WTC11 (cell line): Measurements from ENCODE around the gene ANKLE2. TPM values are rescaled to one million over a fixed set of nuclear protein-coding genes. Genes with fewer than 3 reads are reported as not detected.
A peak's percentile ranks its signal among the peaks of the same experiment; 100 is the strongest.
"Not testable (repeated sequence)": the region's sequence is repeated elsewhere in the genome, so short reads cannot be mapped to it uniquely, and the experiment has no call there.

Source experiments
- ATAC-seq: fragments of 200-7000 bp; cut with Tn5 transposase; 2 replicates; pipeline ENCODE4 v1.10.0; 2021; ENCODE audit warnings: mild to moderate bottlenecking, moderate library complexity
- CTCF ChIA-PET: fragments of 300-600 bp; sonication (Branson Sonifier 250); formaldehyde crosslinking; loops from one replicate; lab custom pipeline; 2021; ENCODE audit warnings: antibody characterized with exemption; lab: Charles Lee
- POLR2A ChIA-PET: fragments of 350-600 bp; sonication (Branson Sonifier 250); formaldehyde crosslinking; loops from one replicate; lab custom pipeline; 2021; ENCODE audit warnings: antibody characterized with exemption; lab: Charles Lee
- DNase-seq: peaks from one replicate; pipeline ENCODE4 v3.0.0; 2021; ENCODE audit warnings: low spot score
- H3K27ac Mint-ChIP-seq: 2 replicates; pipeline ENCODE4 v1.8.0; 2021; ENCODE audit warnings: mixed read lengths
- H3K27me3 Mint-ChIP-seq: 2 replicates; pipeline ENCODE4 v1.8.0; 2021; ENCODE audit warnings: low read depth, mild to moderate bottlenecking, moderate library complexity, mixed read lengths
- H3K36me3 Mint-ChIP-seq: 2 replicates; pipeline ENCODE4 v1.8.0; 2021; ENCODE audit warnings: mixed read lengths
- H3K4me1 Mint-ChIP-seq: 2 replicates; pipeline ENCODE4 v1.8.0; 2022; ENCODE audit warnings: mixed read lengths
- H3K4me3 Mint-ChIP-seq: 2 replicates; pipeline ENCODE4 v1.8.0; 2021; ENCODE audit warnings: mild to moderate bottlenecking, moderate library complexity, mixed read lengths
- H3K9me3 Mint-ChIP-seq: 2 replicates; pipeline ENCODE4 v1.8.0; 2021; ENCODE audit warnings: mixed read lengths
- ATF1 ChIP-seq: sonication (generic); formaldehyde crosslinking; IDR thresholded peaks from 2 replicates; pipeline ENCODE4 v1.8.1; 2023; ENCODE audit warnings: mild to moderate bottlenecking, moderate library complexity, missing genetic modification reagents
- ATF6 ChIP-seq: sonication (generic); formaldehyde crosslinking; IDR thresholded peaks from 2 replicates; pipeline ENCODE4 v1.8.1; 2023; ENCODE audit warnings: mild to moderate bottlenecking, missing genetic modification reagents
- ELF4 ChIP-seq: sonication (generic); formaldehyde crosslinking; IDR thresholded peaks from 2 replicates; pipeline ENCODE4 v1.8.1; 2022; ENCODE audit warnings: low read depth, mild to moderate bottlenecking, moderate library complexity, missing genetic modification reagents
- ERG ChIP-seq: fragments of 250-450 bp; sonication (Bioruptor Pico); IDR thresholded peaks from 2 replicates; pipeline ENCODE4 v1.8.0; 2021; ENCODE audit warnings: mild to moderate bottlenecking
- FOXP4 ChIP-seq: sonication (generic); formaldehyde crosslinking; IDR thresholded peaks from 2 replicates; pipeline ENCODE4 v1.8.0; 2022; ENCODE audit warnings: mild to moderate bottlenecking, missing genetic modification reagents
- JAZF1 ChIP-seq: fragments of 250-450 bp; sonication (Bioruptor Pico); IDR thresholded peaks from 2 replicates; pipeline ENCODE4 v1.9.0; 2021; ENCODE audit warnings: moderate library complexity, mild to moderate bottlenecking, inconsistent platforms
- MXD4 ChIP-seq: fragments of 250-450 bp; sonication (Bioruptor Pico); IDR thresholded peaks from 2 replicates; pipeline ENCODE4 v1.8.0; 2021; ENCODE audit warnings: mild to moderate bottlenecking, moderate library complexity, borderline replicate concordance
- NFATC4 ChIP-seq: fragments of 250-450 bp; sonication (Bioruptor Pico); IDR thresholded peaks from 2 replicates; pipeline ENCODE4 v1.9.0; 2021; ENCODE audit warnings: mild to moderate bottlenecking
- NFE2L1 ChIP-seq: sonication (generic); formaldehyde crosslinking; IDR thresholded peaks from 2 replicates; pipeline ENCODE4 v1.8.1; 2023; ENCODE audit warnings: missing genetic modification reagents
- RELA ChIP-seq: sonication (generic); formaldehyde crosslinking; IDR thresholded peaks from 2 replicates; pipeline ENCODE4 v1.8.1; 2022; ENCODE audit warnings: missing genetic modification reagents, mild to moderate bottlenecking, borderline replicate concordance
- STAT6 ChIP-seq: sonication (generic); formaldehyde crosslinking; conservative IDR thresholded peaks from 2 replicates; pipeline ENCODE4 v1.8.1; 2023; ENCODE audit warnings: mild to moderate bottlenecking, low read depth, missing genetic modification reagents, moderate library complexity
- TCF7 ChIP-seq: sonication (generic); formaldehyde crosslinking; IDR thresholded peaks from 2 replicates; pipeline ENCODE4 v1.8.0; 2022; ENCODE audit warnings: mild to moderate bottlenecking, low read depth, missing genetic modification reagents, moderate library complexity
- TEAD4 ChIP-seq: sonication (generic); formaldehyde crosslinking; IDR thresholded peaks from 2 replicates; pipeline ENCODE4 v1.8.0; 2022; ENCODE audit warnings: mild to moderate bottlenecking, missing genetic modification reagents
- TP53 ChIP-seq: sonication (generic); formaldehyde crosslinking; IDR thresholded peaks from 2 replicates; pipeline ENCODE4 v1.8.1; 2023; ENCODE audit warnings: mild to moderate bottlenecking, missing genetic modification reagents
- ZBTB21 ChIP-seq: sonication (generic); formaldehyde crosslinking; IDR thresholded peaks from 2 replicates; pipeline ENCODE4 v1.8.1; 2023; ENCODE audit warnings: mild to moderate bottlenecking, missing genetic modification reagents, borderline replicate concordance
- ZNF121 ChIP-seq: sonication (generic); formaldehyde crosslinking; IDR thresholded peaks from 2 replicates; pipeline ENCODE4 v1.8.0; 2023; ENCODE audit warnings: missing genetic modification reagents
- ZNF138 ChIP-seq: sonication (generic); formaldehyde crosslinking; conservative IDR thresholded peaks from 2 replicates; pipeline ENCODE4 v1.8.1; 2022; ENCODE audit warnings: mild to moderate bottlenecking, moderate library complexity, missing genetic modification reagents
- ZNF232 ChIP-seq: sonication (generic); formaldehyde crosslinking; IDR thresholded peaks from 2 replicates; pipeline ENCODE4 v1.8.0; 2022; ENCODE audit warnings: mild to moderate bottlenecking, missing genetic modification reagents
- ZNF416 ChIP-seq: fragments of 250-450 bp; sonication (Bioruptor Pico); IDR thresholded peaks from 2 replicates; pipeline ENCODE4 v1.9.0; 2021; ENCODE audit warnings: mild to moderate bottlenecking, inconsistent platforms
- ZNF423 ChIP-seq: fragments of 250-450 bp; sonication (Bioruptor Pico); IDR thresholded peaks from 2 replicates; pipeline ENCODE4 v2.1.2; 2022; ENCODE audit warnings: mild to moderate bottlenecking, moderate library complexity
- ZNF425 ChIP-seq: fragments of 250-450 bp; sonication (Bioruptor Pico); conservative IDR thresholded peaks from 2 replicates; pipeline ENCODE4 v1.9.0; 2021; ENCODE audit warnings: mild to moderate bottlenecking
- ZNF671 ChIP-seq: fragments of 250-450 bp; sonication (Bioruptor Pico); IDR thresholded peaks from 2 replicates; pipeline ENCODE4 v1.8.0; 2021; ENCODE audit warnings: mild to moderate bottlenecking
- ZSCAN18 ChIP-seq: fragments of 250-450 bp; sonication (Bioruptor Pico); IDR thresholded peaks from 2 replicates; pipeline ENCODE4 v2.1.2; 2022; ENCODE audit warnings: mild to moderate bottlenecking, moderate library complexity
- total RNA-seq: library from RNA; stranded (reverse); gene quantifications from 3 replicates; pipeline ENCODE4 v1.2.3, GENCODE V29; 2021

ANKLE2 gene
- total RNA-seq, 1 experiment from 2014 or later = 63.8 TPM

GRCh38 chr12:132795847-132796246 is 34.2 kb upstream of the ANKLE2 start:
- ATAC-seq (no peak), DNase-seq (no peak)
- TF ChIP-seq ERG (CRISPR knock-in tag) (no peak), NFATC4 (no peak), STAT6 (no peak), FOXP4 (CRISPR knock-in tag) (no peak), ATF1 (CRISPR knock-in tag) (no peak), TCF7 (no peak), JAZF1 (CRISPR knock-in tag) (no peak), MXD4 (CRISPR knock-in tag) (no peak), ZNF416 (CRISPR knock-in tag) (no peak), TEAD4 (CRISPR knock-in tag) (no peak), ZNF423 (no peak)
- H3K4me1 Mint-ChIP-seq = no peaks in the 10 kb centered on the region
- peaks cover 56% of the 10 kb centered on the region for H3K36me3 Mint-ChIP-seq
- CTCF ChIA-PET = no interaction called here
- H3K27me3 Mint-ChIP-seq = no peaks in the 10 kb centered on the region
- POLR2A ChIA-PET = no interaction called here
- H3K27ac Mint-ChIP-seq = no peak overlapping the region
- peaks cover 6% of the 10 kb centered on the region; the same call in 1 of the 2 replicates for H3K9me3 Mint-ChIP-seq
- H3K4me3 Mint-ChIP-seq = no peak overlapping the region

GRCh38 chr12:132791940-132792339 is 30.3 kb upstream of the ANKLE2 start:
- H3K27me3 Mint-ChIP-seq, CTCF ChIA-PET: not testable (repeated sequence)

GRCh38 chr12:132789099-132789471 is 27.5 kb upstream of the ANKLE2 start:
- Mint-ChIP-seq H3K9me3 (peaks cover 6% of the 10 kb centered on the region; the same call in 1 of the 2 replicates), H3K4me3 (no peak overlapping the region), H3K27me3 (no peaks in the 10 kb centered on the region), H3K4me1 (no peaks in the 10 kb centered on the region), H3K36me3 (peaks cover 54% of the 10 kb centered on the region), H3K27ac (no peak overlapping the region; the same call in 1 of the 2 replicates)
- ChIA-PET CTCF (interaction anchor here (1.1 kb wide), 1 partner anchor 21 kb away, joined by 3 read pairs; no protein-coding TSS in a partner anchor), POLR2A (no interaction called here)
- ATAC-seq (peak; percentile 18; the same call in 1 of the 2 replicates), DNase-seq (no peak)
- TF ChIP-seq ZBTB21 (CRISPR knock-in tag) = no peak
- no peak for TF ChIP-seq ZNF121
- TF ChIP-seq ZNF232 (CRISPR knock-in tag) = no peak
- TF ChIP-seq ZNF671 (CRISPR knock-in tag) = no peak
- TF ChIP-seq ATF1 (CRISPR knock-in tag) = no peak
- TF ChIP-seq ZNF138 = no peak
- no peak for TF ChIP-seq RELA (CRISPR knock-in tag)
- TF ChIP-seq NFE2L1 (CRISPR knock-in tag) = no peak
- no peak for TF ChIP-seq ZNF423
- TF ChIP-seq ATF6 = no peak
- TF ChIP-seq ZNF425 (CRISPR knock-in tag) = no peak
- no peak for TF ChIP-seq ZSCAN18 (CRISPR knock-in tag)
- no peak for TF ChIP-seq TP53
- TF ChIP-seq ELF4 (CRISPR knock-in tag) = no peak

More at GRCh38 chr12:132791940-132792339, 30.3 kb upstream of the ANKLE2 start:
- H3K27ac Mint-ChIP-seq, POLR2A ChIA-PET, ATAC-seq, DNase-seq, H3K4me3 Mint-ChIP-seq, H3K9me3 Mint-ChIP-seq, H3K4me1 Mint-ChIP-seq: not testable (repeated sequence)
- H3K36me3 Mint-ChIP-seq = peaks cover 57% of the 10 kb centered on the region
